GM18499 (cell line): ENCODE measurements around the gene ATXN1.
"Not testable (repeated sequence)": the region's sequence is repeated elsewhere in the genome, so short reads cannot be mapped to it uniquely, and the experiment has no call there.

Experiments
- ATAC-seq: cut with Tn5 transposase; IDR thresholded peaks from one replicate; pipeline ENCODE4 v1.9.1; 2021; ENCODE audit warnings: moderate number of reproducible peaks; ENCODE audit not compliant: insufficient read depth, unreplicated experiment

The ATXN1 gene

GRCh38 chr6:16471910-16472297, 289.4 kb downstream of the ATXN1 start:
- no peak for ATAC-seq

- ATAC-seq = peak; percentile 38
Observed at GRCh38 chr6:16471222-16471909, 289.9 kb downstream of the ATXN1 start.

- no peak for ATAC-seq
Observed at GRCh38 chr6:16470502-16471221, 290.6 kb downstream of the ATXN1 start.

- no peak for ATAC-seq
Observed at GRCh38 chr6:16468991-16469615, 292.2 kb downstream of the ATXN1 start.

DNA sequence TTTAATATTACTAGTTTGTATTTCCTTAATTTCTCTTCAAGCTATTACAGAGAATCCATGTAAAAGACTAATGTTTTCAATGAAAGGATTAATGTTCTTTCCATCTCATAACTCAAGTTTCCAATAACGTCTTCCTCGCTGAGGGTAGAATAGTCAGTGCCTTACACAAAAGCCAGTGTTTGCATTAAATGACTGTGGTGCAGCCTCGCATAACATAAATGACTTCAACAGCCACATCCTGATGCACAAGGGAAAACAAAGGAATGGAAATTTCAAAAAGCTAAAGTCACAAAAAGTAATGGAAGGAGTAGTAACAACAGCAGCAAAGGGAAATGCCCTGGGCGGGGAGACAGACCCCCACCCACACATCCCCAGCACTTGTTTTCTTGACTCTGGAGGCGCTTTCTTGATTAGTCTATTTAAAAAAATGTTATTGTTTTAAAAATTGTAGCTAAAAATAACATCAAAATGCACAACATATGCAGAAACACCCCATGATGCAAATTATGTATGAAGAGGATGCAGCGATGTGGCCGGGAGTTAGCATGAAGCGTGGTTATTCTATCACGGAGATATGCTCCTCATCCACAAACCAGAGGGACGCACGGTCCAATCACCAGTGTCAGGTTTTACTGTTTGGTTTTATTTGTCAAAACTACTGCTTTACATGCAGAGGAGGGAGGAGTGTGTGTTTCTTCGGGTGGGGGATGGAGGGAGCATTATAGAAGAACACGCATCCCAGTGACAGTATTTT, 294.3 kb downstream of the ATXN1 start:
- no peak for ATAC-seq

GRCh38 chr6:16464045-16464444, 297.2 kb downstream of the ATXN1 start:
- ATAC-seq = no peak

GRCh38 chr6:16463246-16463645, 298.0 kb downstream of the ATXN1 start:
- not testable (repeated sequence) for ATAC-seq

GRCh38 chr6:16461491-16461890, 299.8 kb downstream of the ATXN1 start:
- ATAC-seq = no peak

DNA sequence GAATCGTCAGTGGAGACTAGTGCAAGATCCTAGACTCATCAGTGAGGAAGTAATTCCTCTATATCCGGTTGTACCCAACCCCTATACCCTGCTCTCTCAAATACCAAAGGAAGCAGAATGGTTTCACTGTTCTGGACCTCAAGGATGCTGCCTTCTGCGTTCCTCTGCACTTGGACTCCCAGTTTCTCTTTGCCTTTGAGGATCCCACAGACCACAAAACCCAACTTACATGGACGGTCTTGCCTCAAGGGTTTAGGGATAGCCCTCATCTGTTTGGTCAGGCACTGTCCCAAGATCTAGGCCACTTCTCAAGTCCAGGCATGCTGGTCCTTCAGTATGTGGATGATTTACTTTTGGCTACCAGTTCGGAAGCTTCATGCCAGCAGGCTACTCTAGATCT, 301.8 kb downstream of the ATXN1 start:
- not testable (repeated sequence) for ATAC-seq

GRCh38 chr6:16452348-16452747, 308.9 kb downstream of the ATXN1 start:
- no peak for ATAC-seq

DNA sequence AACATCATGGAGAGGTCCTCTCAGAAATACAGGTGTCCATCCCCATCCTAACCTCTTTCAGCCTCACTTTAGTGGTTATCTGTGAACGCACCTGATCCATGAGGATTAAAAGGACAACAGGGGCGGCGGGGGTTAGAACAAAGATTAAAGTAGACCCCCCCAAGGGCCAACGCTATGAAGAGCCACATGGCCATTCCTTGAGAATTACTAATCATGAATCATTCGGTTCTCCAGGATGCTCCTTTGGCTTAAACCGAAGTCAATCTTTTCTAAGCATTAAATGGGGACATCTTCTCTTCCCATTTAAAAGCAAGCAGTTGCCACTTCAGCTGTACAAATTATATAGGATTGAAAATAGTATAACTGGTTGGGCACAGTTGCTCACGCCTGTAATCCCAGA, 310.4 kb downstream of the ATXN1 start:
- no peak for ATAC-seq

- no peak for ATAC-seq
Observed at GRCh38 chr6:16450285-16450684, 311.0 kb downstream of the ATXN1 start.

DNA sequence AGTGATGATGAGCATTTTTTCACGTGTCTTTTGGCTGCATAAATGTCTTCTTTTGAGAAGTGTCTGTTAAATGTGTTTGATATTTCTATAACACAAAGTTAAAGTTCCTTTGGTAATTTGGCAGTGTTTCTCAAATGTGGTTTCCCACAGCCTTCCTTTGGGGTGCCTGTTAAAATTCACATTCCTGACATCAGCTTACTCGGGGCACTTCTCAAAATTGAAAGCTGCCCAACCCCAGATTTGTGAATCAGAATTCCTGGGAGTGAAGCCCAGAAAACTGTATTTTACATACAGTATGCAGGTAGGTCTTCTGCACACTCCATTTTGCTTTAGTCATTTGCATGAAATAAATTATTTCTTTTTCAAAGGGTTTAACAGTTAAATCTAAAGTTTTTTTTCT, 315.0 kb downstream of the ATXN1 start:
- ATAC-seq = no peak

DNA sequence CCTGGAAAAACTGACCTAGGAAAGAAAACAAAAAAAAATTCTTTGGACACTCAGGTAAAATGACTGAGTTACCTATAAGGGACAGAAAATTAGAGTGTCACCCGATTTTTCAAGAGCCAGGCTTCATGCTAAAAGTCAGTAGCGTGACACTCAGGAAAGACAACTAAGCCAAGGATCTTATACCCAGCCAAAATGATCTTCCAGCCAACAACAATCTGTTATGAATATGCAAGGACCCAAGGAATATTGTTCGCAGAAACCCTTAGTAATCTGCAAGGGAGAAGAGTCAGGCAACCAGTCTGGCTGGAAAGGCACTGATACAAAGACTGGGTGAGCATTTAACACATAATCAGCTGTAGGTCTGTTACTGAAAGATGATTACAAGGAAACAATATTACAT, 319.2 kb downstream of the ATXN1 start:
- ATAC-seq = no peak

DNA sequence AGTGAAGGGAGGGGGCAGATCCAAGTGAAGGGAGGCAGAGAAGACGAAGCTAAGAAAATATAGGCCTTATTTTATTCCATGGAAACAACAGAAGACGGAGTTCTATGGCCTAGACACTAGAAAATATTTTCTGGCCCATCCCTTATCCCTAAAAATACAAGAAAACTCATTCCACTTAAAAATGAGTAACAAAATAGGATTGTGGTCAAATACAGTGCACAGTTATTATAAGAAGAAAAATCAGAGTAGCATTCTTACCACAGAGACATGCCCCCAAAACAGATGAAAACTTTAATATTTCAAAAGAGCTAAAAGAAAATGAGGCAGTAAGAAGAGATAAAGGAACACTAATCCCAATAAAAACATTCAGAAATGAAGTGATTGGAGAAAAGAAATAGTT, 320.0 kb downstream of the ATXN1 start:
- no peak for ATAC-seq

- ATAC-seq = no peak
Observed at GRCh38 chr6:16440636-16441212, 320.5 kb downstream of the ATXN1 start.

DNA sequence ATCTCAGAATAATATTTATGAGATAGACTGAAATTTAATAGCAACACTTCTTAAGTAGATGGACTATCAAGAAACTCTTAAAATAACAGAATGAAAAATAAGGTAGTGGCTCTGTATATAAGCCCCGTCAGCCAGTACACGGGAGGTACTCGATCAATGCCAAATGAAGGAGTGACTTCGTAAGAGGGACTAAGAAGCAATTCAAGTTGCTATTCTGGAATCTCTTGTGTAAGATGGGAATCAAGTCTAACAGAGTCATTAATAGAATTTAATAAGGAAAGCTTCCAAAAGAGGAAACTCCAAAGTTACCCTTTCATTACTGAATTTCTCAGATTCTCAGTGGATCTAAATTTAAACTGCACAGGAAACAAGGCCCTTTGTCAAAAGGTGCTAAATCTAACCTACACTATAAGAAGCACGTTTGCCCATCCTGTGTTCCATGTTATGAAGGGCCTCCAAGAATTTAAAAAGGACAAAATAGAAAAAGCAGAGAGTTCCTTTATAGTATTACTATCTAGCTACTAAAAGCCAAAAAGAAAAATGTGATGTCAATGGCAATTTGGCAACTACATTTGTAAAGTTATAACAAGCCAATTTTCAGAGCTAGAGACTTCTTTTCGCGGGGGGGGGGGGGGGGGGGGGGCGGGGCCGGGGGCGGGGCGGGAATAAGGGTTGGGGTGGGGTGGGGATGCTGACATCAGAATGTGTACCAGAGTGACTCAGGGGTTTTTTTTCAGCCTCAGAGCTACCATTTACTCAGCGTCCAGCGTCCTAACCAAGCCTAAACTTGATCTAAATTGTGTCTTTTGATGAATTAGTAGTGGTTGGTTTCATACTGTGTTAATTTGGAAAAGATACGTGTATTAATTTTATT, 322.3 kb downstream of the ATXN1 start:
- no peak for ATAC-seq

GRCh38 chr6:16437984-16438383, 323.3 kb downstream of the ATXN1 start:
- ATAC-seq = no peak

- no peak for ATAC-seq
Observed at GRCh38 chr6:16437095-16437494, 324.2 kb downstream of the ATXN1 start.

- no peak for ATAC-seq
Observed at GRCh38 chr6:16436550-16436949, 324.7 kb downstream of the ATXN1 start.
